H1 (cell line): ENCODE data around the gene ARHGEF11. TPM values are rescaled to one million over a fixed set of nuclear protein-coding genes. Genes with fewer than 3 reads are reported as not detected.

Experiments used
- CTCF ChIA-PET: fragments of 300-600 bp; sonication (Branson Sonifier 250); formaldehyde crosslinking; loops from one replicate; lab custom pipeline; 2021; ENCODE audit not compliant: partially characterized antibody; lab: Charles Lee
- POLR2A ChIA-PET: fragments of 300-600 bp; sonication (Branson Sonifier 250); formaldehyde crosslinking; loops from one replicate; lab custom pipeline; 2021; ENCODE audit warnings: inconsistent platforms; ENCODE audit not compliant: partially characterized antibody; lab: Charles Lee
- DNase-seq, 2 experiments: peaks; one replicate each; pipeline versions ENCODE4 v3.0.0 to v3.0.0-alpha.2; 2010 to 2022; ENCODE audit warnings: low spot score in 2 of 2, low read depth in 1 of 2, mixed read lengths in 1 of 2
- FAIRE-seq: peaks from 2 replicates; lab custom pipeline; 2011; peaks lifted over from hg19 to GRCh38; lab: Jason Lieb, UNC
- H2AFZ ChIP-seq: 2 replicates; pipeline ENCODE4 v1.8.1; 2012; ENCODE audit warnings: low read length, inconsistent platforms
- H2AK5ac ChIP-seq: 2 replicates; pipeline ENCODE4 v1.6.1; 2013; ENCODE audit warnings: low read depth, low read length
- H2BK120ac ChIP-seq: replicated peaks from 2 replicates; pipeline ENCODE3; 2013; ENCODE audit warnings: low read depth, low read length, inconsistent platforms
- H2BK12ac ChIP-seq: 2 replicates; pipeline ENCODE4 v1.6.1; 2013; ENCODE audit warnings: low read depth, low read length
- H2BK15ac ChIP-seq: 2 replicates; pipeline ENCODE4 v1.6.1; 2013; ENCODE audit warnings: low read length
- H2BK20ac ChIP-seq: 2 replicates; pipeline ENCODE4 v1.6.1; 2013; ENCODE audit warnings: low read length
- H2BK5ac ChIP-seq: 2 replicates; pipeline ENCODE4 v1.6.1; 2013; ENCODE audit warnings: low read depth, low read length
- H3K14ac ChIP-seq: 2 replicates; pipeline ENCODE4 v1.6.1; 2013; ENCODE audit warnings: inconsistent platforms; ENCODE audit not compliant: insufficient read length
- H3K18ac ChIP-seq: 2 replicates; pipeline ENCODE4 v1.6.1; 2013; ENCODE audit warnings: low read length; ENCODE audit errors: extremely low read depth
- H3K23ac ChIP-seq: 2 replicates; pipeline ENCODE4 v1.6.1; 2013; ENCODE audit warnings: inconsistent platforms; ENCODE audit not compliant: insufficient read length
- H3K23me2 ChIP-seq: 2 replicates; pipeline ENCODE4 v1.6.1; 2013; ENCODE audit warnings: low read depth, low read length
- H3K27ac ChIP-seq: 2 replicates; pipeline ENCODE4 v1.6.1; 2011; ENCODE audit warnings: low read depth, low read length, inconsistent platforms
- H3K27me3 ChIP-seq, 4 experiments: replicated peaks in 1 of 4; 1 replicate in 1 of 4; 2 replicates in 3 of 4; pipeline versions ENCODE4 v1.6.1 to v1.8.1; 2011 to 2013; ENCODE audit warnings: low read length in 3 of 4, mild to moderate bottlenecking in 3 of 4, inconsistent platforms in 2 of 4, mixed read lengths in 2 of 4, moderate library complexity in 1 of 4; ENCODE audit not compliant: control insufficient read depth in 3 of 4, insufficient read depth in 3 of 4; ENCODE audit errors: extremely low read depth in 1 of 4
- H3K36me3 ChIP-seq, 4 experiments: 2 replicates each; pipeline versions ENCODE4 v1.6.1 to v1.8.1; 2011 to 2013; ENCODE audit warnings: mild to moderate bottlenecking in 4 of 4, low read length in 3 of 4, moderate library complexity in 2 of 4, control low read depth in 1 of 4, inconsistent platforms in 1 of 4; ENCODE audit not compliant: insufficient read depth in 4 of 4, control insufficient read depth in 2 of 4
- H3K4ac ChIP-seq: replicated peaks from 2 replicates; pipeline ENCODE3; 2013; ENCODE audit warnings: low read length, low read depth, mixed read lengths, inconsistent platforms; ENCODE audit not compliant: insufficient read length
- H3K4me1 ChIP-seq, 4 experiments: replicated peaks in 1 of 4; 1 replicate in 1 of 4; 2 replicates in 3 of 4; pipeline versions ENCODE4 v1.6.1 to v1.8.1; 2011 to 2013; ENCODE audit warnings: low read length in 3 of 4, inconsistent platforms in 2 of 4, mixed read lengths in 1 of 4; ENCODE audit not compliant: insufficient read depth in 4 of 4, control insufficient read depth in 3 of 4
- H3K4me2 ChIP-seq, 2 experiments: 2 replicates each; pipeline versions ENCODE4 v1.6.1 to v1.8.1; 2011 to 2013; ENCODE audit warnings: low read depth in 2 of 2, low read length in 2 of 2, control low read depth in 1 of 2, inconsistent platforms in 1 of 2, mild to moderate bottlenecking in 1 of 2; ENCODE audit not compliant: insufficient read depth in 1 of 2
- H3K4me3 ChIP-seq, 4 experiments: fragments of 200-600, 300-600 bp in 1 of 4; sonication (generic), shearing (Covaris generic), sonication (Bioruptor Twin) in 1 of 4; 2 replicates each; pipeline versions ENCODE4 v1.5.1 to v1.8.1; 2011 to 2016; ENCODE audit warnings: low read length in 4 of 4, low read depth in 3 of 4, control low read depth in 2 of 4, inconsistent platforms in 2 of 4, mild to moderate bottlenecking in 2 of 4, mixed read lengths in 1 of 4, moderate library complexity in 1 of 4; ENCODE audit not compliant: insufficient read depth in 2 of 4; ENCODE audit errors: extremely low read depth in 1 of 4
- H3K56ac ChIP-seq: replicated peaks from 2 replicates; pipeline ENCODE3; 2013; ENCODE audit warnings: low read depth, mild to moderate bottlenecking, mixed read lengths, low read length, inconsistent platforms; ENCODE audit not compliant: insufficient read length
- H3K79me1 ChIP-seq: 2 replicates; pipeline ENCODE4 v1.6.1; 2013; ENCODE audit warnings: low read depth, low read length, control low read depth
- H3K79me2 ChIP-seq, 2 experiments: 2 replicates each; pipeline versions ENCODE4 v1.6.1 to v1.8.1; 2012 to 2013; ENCODE audit warnings: low read length in 2 of 2, mild to moderate bottlenecking in 2 of 2, inconsistent platforms in 1 of 2; ENCODE audit not compliant: insufficient read depth in 2 of 2, control insufficient read depth in 1 of 2
- H3K9ac ChIP-seq, 4 experiments: replicated peaks in 1 of 4; 1 replicate in 1 of 4; 2 replicates in 3 of 4; pipeline versions ENCODE4 v1.6.1 to v1.8.1; 2011 to 2013; ENCODE audit warnings: low read depth in 3 of 4, low read length in 3 of 4, control low read depth in 2 of 4, mild to moderate bottlenecking in 2 of 4, moderate library complexity in 2 of 4, inconsistent platforms in 1 of 4; ENCODE audit errors: extremely low read depth in 1 of 4
- H3K9me3 ChIP-seq, 2 experiments: 2 replicates each; pipeline versions ENCODE4 v1.6.1 to v1.8.1; 2012 to 2013; ENCODE audit warnings: mild to moderate bottlenecking in 2 of 2, moderate library complexity in 2 of 2, control low read depth in 1 of 2, inconsistent platforms in 1 of 2, low read depth in 1 of 2, low read length in 1 of 2, mixed read lengths in 1 of 2; ENCODE audit not compliant: insufficient read depth in 2 of 2
- H4K20me1 ChIP-seq, 2 experiments: replicated peaks in 1 of 2; 2 replicates each; pipeline versions ENCODE3 to v1.8.1; 2011 to 2013; ENCODE audit warnings: inconsistent platforms in 2 of 2, low read length in 2 of 2, mild to moderate bottlenecking in 1 of 2; ENCODE audit not compliant: insufficient read depth in 2 of 2, control insufficient read depth in 1 of 2
- H4K5ac ChIP-seq: 2 replicates; pipeline ENCODE4 v1.6.1; 2013; ENCODE audit warnings: low read length, low read depth, mixed read lengths, inconsistent platforms; ENCODE audit not compliant: insufficient read length
- H4K8ac ChIP-seq: 2 replicates; pipeline ENCODE4 v1.8.0; 2013; ENCODE audit warnings: mild to moderate bottlenecking, moderate library complexity, low read length, inconsistent platforms; ENCODE audit not compliant: insufficient read depth; ENCODE audit errors: extremely low read depth
- H4K91ac ChIP-seq: replicated peaks from 2 replicates; pipeline ENCODE3; 2013; ENCODE audit warnings: low read length, mixed read lengths, inconsistent platforms; ENCODE audit not compliant: insufficient read length
- BACH1 ChIP-seq: IDR thresholded peaks from 2 replicates; pipeline ENCODE4 v1.6.1; 2012; ENCODE audit warnings: low read length, improper control_type of control experiment
- CEBPB ChIP-seq: IDR thresholded peaks from 2 replicates; pipeline ENCODE4 v1.6.1; 2012; ENCODE audit warnings: low read depth, low read length
- EP300 ChIP-seq, 2 experiments: IDR thresholded peaks; 1 replicate in 1 of 2; 2 replicates in 1 of 2; pipeline ENCODE4 v1.6.1; 2011 to 2012; ENCODE audit warnings: low read depth in 2 of 2, low read length in 2 of 2, mild to moderate bottlenecking in 2 of 2, borderline replicate concordance in 1 of 2, inconsistent platforms in 1 of 2, moderate library complexity in 1 of 2
- EZH2 ChIP-seq: fragments of 200-600 bp; sonication (generic); IDR thresholded peaks from 2 replicates; pipeline ENCODE4 v1.7.1; 2012; ENCODE audit warnings: low read depth, mild to moderate bottlenecking, moderate library complexity, low read length, inconsistent platforms; ENCODE audit not compliant: severe bottlenecking
- HDAC6 ChIP-seq: IDR thresholded peaks from one replicate; pipeline ENCODE4 v1.7.1; 2012; ENCODE audit warnings: low read depth, mild to moderate bottlenecking, inconsistent platforms, low read length, moderate library complexity
- JUND ChIP-seq: IDR thresholded peaks from 2 replicates; pipeline ENCODE4 v1.6.1; 2011; ENCODE audit warnings: mild to moderate bottlenecking, improper control_type of control experiment, low read length
- KDM5A ChIP-seq: fragments of 200-600 bp; IDR thresholded peaks from 2 replicates; pipeline ENCODE4 v1.7.1; 2012; ENCODE audit warnings: mild to moderate bottlenecking, low read length, inconsistent platforms, mixed read lengths
- NANOG ChIP-seq: IDR thresholded peaks from 2 replicates; pipeline ENCODE4 v1.6.1; 2011; ENCODE audit warnings: low read length, low read depth, mild to moderate bottlenecking, inconsistent platforms; ENCODE audit not compliant: insufficient read depth, poor library complexity, severe bottlenecking
- PHF8 ChIP-seq: fragments of 200-600 bp; sonication (generic); conservative IDR thresholded peaks from 2 replicates; pipeline ENCODE4 v1.7.1; 2012; ENCODE audit warnings: low read depth, mild to moderate bottlenecking, inconsistent platforms, low read length, moderate library complexity
- POLR2A ChIP-seq, 2 experiments: IDR thresholded peaks; 1 replicate in 1 of 2; 2 replicates in 1 of 2; pipeline ENCODE4 v1.6.1; 2011; ENCODE audit warnings: low read depth in 2 of 2, low read length in 2 of 2, mild to moderate bottlenecking in 2 of 2; ENCODE audit errors: control extremely low read depth in 1 of 2
- RNF2 ChIP-seq: fragments of 200-900, 300-1000 bp; sonication (generic); IDR thresholded peaks from 2 replicates; pipeline ENCODE4 v1.7.1; 2016; ENCODE audit warnings: borderline replicate concordance, low read depth, mild to moderate bottlenecking, antibody characterized with exemption, low read length; ENCODE audit not compliant: poor library complexity, severe bottlenecking; ENCODE audit errors: missing control alignments
- SP1 ChIP-seq: IDR thresholded peaks from 2 replicates; pipeline ENCODE4 v1.6.1; 2011; ENCODE audit warnings: low read depth, low read length
- SP2 ChIP-seq: IDR thresholded peaks from 2 replicates; pipeline ENCODE4 v1.6.1; 2012; ENCODE audit warnings: mild to moderate bottlenecking, low read length, inconsistent platforms
- TBP ChIP-seq: IDR thresholded peaks from 2 replicates; pipeline ENCODE4 v1.6.1; 2011; ENCODE audit warnings: low read depth, low read length, improper control_type of control experiment
- WGBS, 2 experiments: shearing (Covaris generic) in 1 of 2; methylation state at CpG; one replicate each; pipeline versions ENCODE4 v1.1.6 to v1.1.7; 2013 to 2015; ENCODE audit warnings: low lambda C conversion rate in 2 of 2, mixed read lengths in 2 of 2, inconsistent platforms in 1 of 2, low coverage in 1 of 2, missing lambda C conversion rate in 1 of 2; ENCODE audit not compliant: insufficient replicate concordance in 2 of 2, insufficient coverage in 1 of 2, insufficient read length in 1 of 2; ENCODE audit errors: extremely low coverage in 1 of 2, missing lambda C conversion rate in 1 of 2; 5-methylcytosine and 5-hydroxymethylcytosine counted together
- polyA plus RNA-seq, 7 experiments: library from polyadenylated mRNA; depleted of rRNA in 3 of 7; stranded (reverse) in 5 of 7; unstranded in 2 of 7; fragments of >200 nt in 5 of 7; fragments of 200-250 nt in 2 of 7; gene quantifications; 1 replicate in 5 of 7; 2 replicates in 1 of 7; 4 replicates in 1 of 7; pipeline versions ENCODE4 v1.2.1 to v1.2.3, GENCODE V29; 2011 to 2013; ENCODE audit warnings: missing spikeins in 2 of 7, mixed read lengths in 2 of 7
- total RNA-seq: library from RNA; stranded (reverse); fragmentation: NEBNext Ultra II Directional; extraction: Animal tissue kit (Norgen Biotek cat#: 25700); gene quantifications from 2 replicates; pipeline ENCODE4 v1.2.1, GENCODE V29; 2021
- TF ChIP-seq, protein P1 (sequence below): IDR thresholded peaks from 2 replicates; pipeline ENCODE4 v1.6.1; 2012; ENCODE audit warnings: inconsistent platforms

ARHGEF11 gene
- total and polyA plus RNA-seq, 2 of the 8 experiments (the other 6 are each of a cell fraction or from before 2014, with no cell fraction given), result 19.9 to 33.1 TPM

DNA sequence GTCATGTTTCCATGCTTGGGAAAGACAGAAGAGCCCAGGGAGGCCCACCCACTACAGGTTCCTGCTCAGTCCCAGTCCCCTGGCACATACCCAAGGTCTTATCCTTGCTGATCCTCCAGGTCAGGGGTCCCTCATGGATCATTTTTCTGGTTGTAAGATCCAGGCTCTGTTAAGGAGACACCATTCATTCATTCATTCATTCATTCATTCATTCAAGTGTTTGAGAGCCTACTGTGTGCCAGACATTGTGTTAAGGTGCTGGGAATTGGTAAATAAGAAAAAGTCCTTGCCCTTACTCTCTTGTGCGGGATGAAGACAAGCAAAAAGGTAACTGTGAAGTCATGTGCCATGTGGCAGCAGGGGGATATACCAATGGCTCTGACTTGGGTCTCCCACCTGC lies 101.3 kb downstream of the ARHGEF11 start:
- Histone ChIP-seq H3K79me1 (peaks cover 2% of the 10 kb centered on the region), H3K56ac (no peak overlapping the region), H4K20me1 (peaks cover 7 to 13% of the 10 kb centered on the region in 2 experiments), H3K27me3 (no peaks in the 10 kb centered on the region), H3K79me2 (no peaks in the 10 kb centered on the region), H4K8ac (no peak overlapping the region), H2AK5ac (no peak overlapping the region), H3K14ac (no peak overlapping the region), H3K23ac (no peak overlapping the region), H2BK15ac (no peak overlapping the region), H3K36me3 (peaks cover 39 to 74% (median 58%) of the 10 kb centered on the region in 4 experiments), H3K4ac (no peak overlapping the region), H3K4me3 (no peak overlapping the region), H2BK5ac (no peak overlapping the region), H3K9ac (no peak overlapping the region), H3K4me1 (no peaks in the 10 kb centered on the region), H2BK12ac (no peak overlapping the region), H4K5ac (no peak overlapping the region), H3K9me3 (no peaks in the 10 kb centered on the region), H3K23me2 (no peaks in the 10 kb centered on the region), H3K4me2 (no peak overlapping the region), H4K91ac (no peak overlapping the region), H2AFZ (no peak overlapping the region), H2BK20ac (no peak overlapping the region), H3K18ac (no peak overlapping the region), H3K27ac (no peak overlapping the region), H2BK120ac (no peak overlapping the region)
- CTCF ChIA-PET, result interaction anchor here (0.7 to 1.4 kb wide), 3 partner anchors 13 to 16 kb away, joined by 3 read pairs; no protein-coding TSS in a partner anchor
- POLR2A ChIA-PET, result no interaction called here
- WGBS, 2 experiments, result 100% methylated on average over 1 of the region's 1 CpG; no CpG with 5 or more reads in 1 of the 2 experiments
- FAIRE-seq (no peak), DNase-seq (no peak)
- TF ChIP-seq PHF8 (no peak), TBP (no peak), RNF2 (no peak), SP1 (no peak), POLR2A (IDR thresholded peaks at IDR 0.05; ENCODE audit: control extremely low read depth in 1 of 2, low read depth in 2 of 2, low read length in 2 of 2) (no peak), JUND (no peak), KDM5A (no peak), BACH1 (no peak), EP300 (IDR thresholded peaks at IDR 0.05; ENCODE audit: borderline replicate concordance in 1 of 2, low read depth in 2 of 2, low read length in 2 of 2) (no peak), HDAC6 (no peak), SP2 (no peak), CEBPB (no peak), EZH2 (no peak), NANOG (no peak)
- TF ChIP-seq, protein P1, sequence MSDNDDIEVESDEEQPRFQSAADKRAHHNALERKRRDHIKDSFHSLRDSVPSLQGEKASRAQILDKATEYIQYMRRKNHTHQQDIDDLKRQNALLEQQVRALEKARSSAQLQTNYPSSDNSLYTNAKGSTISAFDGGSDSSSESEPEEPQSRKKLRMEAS, result no peak
